ENCODE measurements around the gene RNF144B. TPM values are rescaled to one million over a fixed set of nuclear protein-coding genes. Genes with fewer than 3 reads are reported as not detected.
"Not testable (repeated sequence)": the region's sequence is repeated elsewhere in the genome, so short reads cannot be mapped to it uniquely, and the experiment has no call there.

RNF144B gene
- total and polyA plus RNA-seq, 5 donors, result 7.1 to 17.3 (median 14.6) TPM

DNA sequence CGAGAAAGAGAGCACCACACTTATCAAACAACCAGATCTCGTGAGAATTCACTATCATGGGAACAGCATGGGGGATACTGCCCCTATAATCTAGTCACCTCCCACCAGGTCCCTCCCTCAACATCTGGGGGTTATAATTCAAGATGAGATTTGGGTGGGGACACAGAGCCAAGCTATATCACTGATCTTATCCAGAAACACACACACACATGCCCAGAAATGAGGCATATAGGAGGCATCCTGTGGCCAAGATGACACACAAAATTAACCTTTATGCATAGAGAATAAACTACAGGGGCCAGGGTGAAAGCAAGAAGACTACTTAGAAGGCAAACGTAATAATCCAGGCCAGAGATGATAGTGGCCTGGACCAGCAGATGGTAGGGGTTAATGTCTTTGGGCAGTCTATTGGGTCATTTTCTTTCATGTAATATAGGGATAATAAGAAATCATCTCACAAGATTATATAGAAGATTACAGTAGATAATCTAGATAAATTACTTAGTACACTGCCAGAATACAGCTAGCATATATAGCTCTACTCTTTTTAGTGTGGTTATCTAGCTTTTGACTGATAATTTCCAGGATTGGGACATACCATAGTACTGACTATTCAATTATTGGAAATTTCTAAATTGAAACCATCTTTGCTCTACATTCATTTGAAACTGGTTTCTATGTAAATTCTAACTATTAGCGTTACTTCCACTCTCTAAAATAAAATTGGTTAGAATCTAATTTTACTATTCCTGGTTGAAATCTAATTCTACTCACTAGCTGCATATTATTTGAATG is 20.0 kb downstream of the RNF144B start:
- Histone ChIP-seq H3K9me3 (ENCODE audit: control insufficient read depth, low read length) (no peaks in the 10 kb centered on the region), H3K27me3 (ENCODE audit: control insufficient read depth, insufficient read depth) (no peaks in the 10 kb centered on the region), H3K27ac (ENCODE audit: low read length) (no peak overlapping the region), H3K4me3 (ENCODE audit: low read length) (no peak overlapping the region), H3K4me1 (ENCODE audit: control insufficient read depth, insufficient read depth, low read length) (peaks cover 7% of the 10 kb centered on the region)
- intact Hi-C loops (cut with DNase I), result no loop called here
- DNase-seq (no peak), ATAC-seq (no peak)
- WGBS, result 93% methylated on average over 4 of the region's 4 CpGs

- H3K27me3 ChIP-seq (ENCODE audit: control insufficient read depth, insufficient read depth); DNase-seq; intact Hi-C loops (cut with DNase I); H3K9me3 ChIP-seq (ENCODE audit: control insufficient read depth, low read length); H3K4me3 ChIP-seq (ENCODE audit: low read length); H3K27ac ChIP-seq (ENCODE audit: low read length); ATAC-seq; H3K4me1 ChIP-seq (ENCODE audit: control insufficient read depth, insufficient read depth, low read length): not testable (repeated sequence)
- WGBS, result 93% methylated on average over 11 of the region's 11 CpGs
These were observed 22.5 kb downstream of the RNF144B start for GRCh38 chr6:18409602-18410001.

GRCh38 chr6:18410412-18410811 is 23.3 kb downstream of the RNF144B start:
- Histone ChIP-seq H3K4me1 (ENCODE audit: control insufficient read depth, insufficient read depth, low read length) (peaks cover 7% of the 10 kb centered on the region), H3K9me3 (ENCODE audit: control insufficient read depth, low read length) (no peaks in the 10 kb centered on the region), H3K27me3 (ENCODE audit: control insufficient read depth, insufficient read depth) (no peaks in the 10 kb centered on the region), H3K27ac (ENCODE audit: low read length) (no peak overlapping the region), H3K4me3 (ENCODE audit: low read length) (no peak overlapping the region)
- intact Hi-C loops (cut with DNase I), result no loop called here
- ATAC-seq, result no peak
- 55% methylated on average over 3 of the region's 3 CpGs for WGBS
- no peak for DNase-seq

- Histone ChIP-seq H3K27ac (ENCODE audit: low read length) (no peak overlapping the region), H3K27me3 (ENCODE audit: control insufficient read depth, insufficient read depth) (no peaks in the 10 kb centered on the region), H3K9me3 (ENCODE audit: control insufficient read depth, low read length) (no peaks in the 10 kb centered on the region), H3K4me1 (ENCODE audit: control insufficient read depth, insufficient read depth, low read length) (peaks cover 9% of the 10 kb centered on the region), H3K4me3 (ENCODE audit: low read length) (no peak overlapping the region)
- ATAC-seq (no peak), DNase-seq (no peak)
- WGBS, result 65% methylated on average over 1 of the region's 1 CpG
- intact Hi-C loops (cut with DNase I), result no loop called here
These were observed 24.9 kb downstream of the RNF144B start for GRCh38 chr6:18412068-18412467.

- no peaks in the 10 kb centered on the region for H3K9me3 ChIP-seq (ENCODE audit: control insufficient read depth, low read length)
- no peak overlapping the region for H3K4me3 ChIP-seq (ENCODE audit: low read length)
- ATAC-seq (no peak), DNase-seq (no peak)
- intact Hi-C loops (cut with DNase I), result no loop called here
- no peaks in the 10 kb centered on the region for H3K27me3 ChIP-seq (ENCODE audit: control insufficient read depth, insufficient read depth)
- 89% methylated on average over 1 of the region's 1 CpG for WGBS
- H3K4me1 ChIP-seq (ENCODE audit: control insufficient read depth, insufficient read depth, low read length), result peaks cover 9% of the 10 kb centered on the region
- H3K27ac ChIP-seq (ENCODE audit: low read length), result no peak overlapping the region
These were observed 25.5 kb downstream of the RNF144B start for GRCh38 chr6:18412644-18413043.

DNA sequence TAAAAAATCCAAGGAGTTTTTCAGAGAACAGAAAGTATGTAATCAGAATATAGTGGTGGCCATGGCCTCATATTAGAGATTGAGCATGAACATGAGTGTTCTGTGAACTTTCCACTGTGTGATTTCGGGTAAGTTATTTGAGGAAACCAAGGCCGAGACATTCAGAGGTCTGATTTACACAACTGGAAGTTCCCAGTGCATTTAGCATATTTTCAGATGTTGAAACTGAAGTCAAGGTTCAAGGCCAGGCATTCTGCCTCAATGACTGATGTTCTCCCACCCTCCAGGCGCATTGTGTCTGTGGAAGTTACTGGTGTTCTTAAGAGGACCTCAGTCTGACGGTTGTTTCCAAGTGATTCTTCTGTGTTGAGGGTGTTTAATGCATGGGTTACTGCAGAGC is 26.2 kb downstream of the RNF144B start:
- H3K27me3 ChIP-seq (ENCODE audit: control insufficient read depth, insufficient read depth), result no peaks in the 10 kb centered on the region
- no peak for ATAC-seq
- no peak overlapping the region for H3K27ac ChIP-seq (ENCODE audit: low read length)
- H3K9me3 ChIP-seq (ENCODE audit: control insufficient read depth, low read length), result no peaks in the 10 kb centered on the region
- H3K4me3 ChIP-seq (ENCODE audit: low read length), result no peak overlapping the region
- H3K4me1 ChIP-seq (ENCODE audit: control insufficient read depth, insufficient read depth, low read length), result peaks cover 9% of the 10 kb centered on the region
- DNase-seq, result no peak
- intact Hi-C loops (cut with DNase I), result no loop called here
- WGBS, result 90% methylated on average over 4 of the region's 4 CpGs

- 65% methylated on average over 1 of the region's 1 CpG for WGBS
- no peak overlapping the region for H3K4me3 ChIP-seq (ENCODE audit: low read length)
- ATAC-seq, result no peak
- peaks cover 9% of the 10 kb centered on the region for H3K4me1 ChIP-seq (ENCODE audit: control insufficient read depth, insufficient read depth, low read length)
- intact Hi-C loops (cut with DNase I), result no loop called here
- no peak overlapping the region for H3K27ac ChIP-seq (ENCODE audit: low read length)
- no peak for DNase-seq
- H3K27me3 ChIP-seq (ENCODE audit: control insufficient read depth, insufficient read depth), result no peaks in the 10 kb centered on the region
- no peaks in the 10 kb centered on the region for H3K9me3 ChIP-seq (ENCODE audit: control insufficient read depth, low read length)
These were observed 27.0 kb downstream of the RNF144B start for GRCh38 chr6:18414116-18414515.

GRCh38 chr6:18415207-18415606 is 28.1 kb downstream of the RNF144B start:
- WGBS, result 96% methylated on average over 11 of the region's 11 CpGs
- H3K4me1 ChIP-seq (ENCODE audit: control insufficient read depth, insufficient read depth, low read length), result peaks cover 6% of the 10 kb centered on the region
- no peak overlapping the region for H3K4me3 ChIP-seq (ENCODE audit: low read length)
- ATAC-seq, result no peak
- no peak for DNase-seq
- no peaks in the 10 kb centered on the region for H3K27me3 ChIP-seq (ENCODE audit: control insufficient read depth, insufficient read depth)
- no peaks in the 10 kb centered on the region for H3K9me3 ChIP-seq (ENCODE audit: control insufficient read depth, low read length)
- intact Hi-C loops (cut with DNase I), result no loop called here
- no peak overlapping the region for H3K27ac ChIP-seq (ENCODE audit: low read length)

GRCh38 chr6:18415671-18416340 is 28.7 kb downstream of the RNF144B start:
- peak overlapping the region; percentile 38 for H3K27ac ChIP-seq (ENCODE audit: low read length)
- peak in 1 of 2 donors; percentile 21 for ATAC-seq
- H3K4me1 ChIP-seq (ENCODE audit: control insufficient read depth, insufficient read depth, low read length), result peaks cover 2% of the 10 kb centered on the region
- no peaks in the 10 kb centered on the region for H3K9me3 ChIP-seq (ENCODE audit: control insufficient read depth, low read length)
- 82% methylated on average over 4 of the region's 4 CpGs for WGBS
- no peak overlapping the region for H3K4me3 ChIP-seq (ENCODE audit: low read length)
- intact Hi-C loops (cut with DNase I), result no loop called here
- DNase-seq, result no peak
- no peaks in the 10 kb centered on the region for H3K27me3 ChIP-seq (ENCODE audit: control insufficient read depth, insufficient read depth)

- DNase-seq (no peak), ATAC-seq (peak in 1 of 2 donors; percentile 16)
- peaks cover 2% of the 10 kb centered on the region for H3K4me1 ChIP-seq (ENCODE audit: control insufficient read depth, insufficient read depth, low read length)
- H3K9me3 ChIP-seq (ENCODE audit: control insufficient read depth, low read length), result no peaks in the 10 kb centered on the region
- no peak overlapping the region for H3K27ac ChIP-seq (ENCODE audit: low read length)
- H3K4me3 ChIP-seq (ENCODE audit: low read length), result no peak overlapping the region
- WGBS, result 50% methylated on average over 2 of the region's 2 CpGs
- H3K27me3 ChIP-seq (ENCODE audit: control insufficient read depth, insufficient read depth), result no peaks in the 10 kb centered on the region
- intact Hi-C loops (cut with DNase I), result no loop called here
These were observed 29.2 kb downstream of the RNF144B start for GRCh38 chr6:18416341-18416679.

- DNase-seq, result no peak
- H3K4me3 ChIP-seq (ENCODE audit: low read length), result no peak overlapping the region
- ATAC-seq, result no peak
- no peak overlapping the region for H3K27ac ChIP-seq (ENCODE audit: low read length)
- intact Hi-C loops (cut with DNase I), result no loop called here
- H3K27me3 ChIP-seq (ENCODE audit: control insufficient read depth, insufficient read depth), result no peaks in the 10 kb centered on the region
- WGBS, result 88% methylated on average over 3 of the region's 3 CpGs
- no peaks in the 10 kb centered on the region for H3K9me3 ChIP-seq (ENCODE audit: control insufficient read depth, low read length)
- H3K4me1 ChIP-seq (ENCODE audit: control insufficient read depth, insufficient read depth, low read length), result peaks cover 2% of the 10 kb centered on the region
These were observed 33.2 kb downstream of the RNF144B start for GRCh38 chr6:18420328-18420727.
